ENCODE results near the gene EFNB3. TPM values are rescaled to one million over a fixed set of nuclear protein-coding genes. Genes with fewer than 3 reads are reported as not detected.
A peak's percentile ranks its signal among the peaks of the same experiment; 100 is the strongest.

The EFNB3 gene
- total RNA-seq, 4 donors from 2014 or later = 0.70 to 2.7 (median 1.9) TPM

DNA sequence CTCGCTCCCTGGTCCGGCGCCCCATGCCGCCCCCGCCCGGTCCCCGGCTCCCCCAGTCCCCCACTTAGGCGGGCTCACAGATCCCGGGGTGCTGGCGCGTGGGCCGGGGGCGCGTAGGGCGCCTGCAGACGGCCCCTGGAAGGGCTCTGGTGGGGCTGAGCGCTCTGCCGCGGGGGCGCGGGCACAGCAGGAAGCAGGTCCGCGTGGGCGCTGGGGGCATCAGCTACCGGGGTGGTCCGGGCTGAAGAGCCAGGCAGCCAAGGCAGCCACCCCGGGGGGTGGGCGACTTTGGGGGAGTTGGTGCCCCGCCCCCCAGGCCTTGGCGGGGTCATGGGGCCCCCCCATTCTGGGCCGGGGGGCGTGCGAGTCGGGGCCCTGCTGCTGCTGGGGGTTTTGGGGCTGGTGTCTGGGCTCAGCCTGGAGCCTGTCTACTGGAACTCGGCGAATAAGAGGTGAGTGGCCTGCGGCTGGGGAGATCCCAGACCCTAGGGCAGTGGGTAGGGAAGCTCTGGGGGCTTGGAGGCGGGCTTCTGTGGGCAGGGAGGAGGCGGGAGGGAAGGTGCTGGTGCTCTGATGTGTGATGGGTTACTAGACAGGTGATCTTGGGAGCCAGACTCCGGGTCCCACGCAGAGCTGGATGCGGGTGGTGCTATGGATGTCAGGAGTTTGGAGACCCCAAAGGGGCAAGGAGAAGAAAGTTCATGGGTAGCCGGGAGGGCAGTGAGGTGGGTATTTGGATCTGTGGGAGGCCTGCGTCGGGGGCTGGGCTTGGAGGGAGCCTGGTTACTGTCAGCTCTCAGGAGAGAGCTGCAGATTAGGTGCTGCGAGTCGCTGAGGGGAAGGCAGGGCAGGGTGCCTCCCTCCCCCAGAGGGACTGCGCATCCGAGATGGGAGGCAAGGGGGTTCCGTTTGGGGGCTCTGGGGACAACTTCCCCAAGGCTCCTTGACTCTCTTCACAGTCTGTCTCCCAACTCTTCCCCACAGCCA, 560 bp downstream of the EFNB3 start:
- 10 to 13% methylated on average over 8 to 9 of the region's 50 CpGs for WGBS, 2 donors

DNA sequence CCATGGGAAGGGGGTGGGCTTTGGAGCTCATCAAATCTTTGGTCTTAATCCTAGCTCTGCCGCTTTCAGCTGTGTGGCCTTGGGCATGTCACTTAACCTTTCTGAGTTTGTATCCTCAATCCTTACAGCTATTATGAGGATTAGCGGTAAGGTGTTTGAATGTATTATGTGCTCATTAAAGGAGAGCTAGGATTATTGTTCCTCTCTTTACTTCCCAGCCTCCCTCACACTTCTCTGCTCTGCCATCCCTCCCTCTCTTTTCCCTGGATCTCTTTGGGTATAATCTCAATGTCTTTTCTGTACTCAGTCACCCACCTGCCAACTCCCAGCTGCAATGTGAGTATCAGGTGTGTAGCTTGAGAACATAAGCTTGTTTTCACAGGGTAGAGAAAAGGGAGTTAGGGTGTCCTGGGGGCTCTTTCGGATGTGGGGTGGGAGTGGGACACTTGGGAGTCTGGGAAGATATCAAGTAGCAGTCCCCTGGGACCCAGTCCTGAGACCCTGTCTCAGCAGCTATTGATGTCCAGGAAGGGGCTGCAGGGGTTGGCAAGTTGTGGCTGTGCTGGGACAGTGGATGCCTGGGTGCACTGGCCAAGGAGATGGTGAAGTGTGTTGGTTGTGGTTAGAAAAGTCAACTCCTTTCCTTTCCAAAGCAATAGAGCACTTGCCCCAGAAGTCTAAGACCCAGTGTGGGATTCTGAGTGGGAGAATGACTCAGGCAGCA, 1.8 kb downstream of the EFNB3 start:
- H3K9me3 ChIP-seq = no peaks in the 10 kb centered on the region
- peaks cover 0 to 96% (median 10%) of the 10 kb centered on the region in 4 donors for H3K27me3 ChIP-seq
- H3K4me3 ChIP-seq = no peak overlapping the region
- no peak overlapping the region for H3K27ac ChIP-seq
- H3K4me1 ChIP-seq = peaks cover 19 to 28% (median 20%) of the 10 kb centered on the region in 3 donors
- WGBS, 2 donors = 89% methylated on average over 3 of the region's 3 CpGs
- no peak for DNase-seq
- H3K36me3 ChIP-seq = peaks cover 0 to 13% (median 0%) of the 10 kb centered on the region in 3 donors
- intact Hi-C loops (cut with DNase I) = no loop called here
- TF ChIP-seq, protein P1, sequence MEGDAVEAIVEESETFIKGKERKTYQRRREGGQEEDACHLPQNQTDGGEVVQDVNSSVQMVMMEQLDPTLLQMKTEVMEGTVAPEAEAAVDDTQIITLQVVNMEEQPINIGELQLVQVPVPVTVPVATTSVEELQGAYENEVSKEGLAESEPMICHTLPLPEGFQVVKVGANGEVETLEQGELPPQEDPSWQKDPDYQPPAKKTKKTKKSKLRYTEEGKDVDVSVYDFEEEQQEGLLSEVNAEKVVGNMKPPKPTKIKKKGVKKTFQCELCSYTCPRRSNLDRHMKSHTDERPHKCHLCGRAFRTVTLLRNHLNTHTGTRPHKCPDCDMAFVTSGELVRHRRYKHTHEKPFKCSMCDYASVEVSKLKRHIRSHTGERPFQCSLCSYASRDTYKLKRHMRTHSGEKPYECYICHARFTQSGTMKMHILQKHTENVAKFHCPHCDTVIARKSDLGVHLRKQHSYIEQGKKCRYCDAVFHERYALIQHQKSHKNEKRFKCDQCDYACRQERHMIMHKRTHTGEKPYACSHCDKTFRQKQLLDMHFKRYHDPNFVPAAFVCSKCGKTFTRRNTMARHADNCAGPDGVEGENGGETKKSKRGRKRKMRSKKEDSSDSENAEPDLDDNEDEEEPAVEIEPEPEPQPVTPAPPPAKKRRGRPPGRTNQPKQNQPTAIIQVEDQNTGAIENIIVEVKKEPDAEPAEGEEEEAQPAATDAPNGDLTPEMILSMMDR (IDR thresholded peaks at IDR 0.05) = no peak
- TF ChIP-seq POLR2A (IDR thresholded peaks at IDR 0.05) = no peak

More for the DNA sequence above, 560 bp downstream of the EFNB3 start:
- no peak overlapping the region for H3K27ac ChIP-seq
- peak overlapping the region; percentile 28 to 69 (median 43) for H3K4me3 ChIP-seq
- H3K27me3 ChIP-seq = peaks cover 0 to 84% (median 10%) of the 10 kb centered on the region in 4 donors
- TF ChIP-seq POLR2A (IDR thresholded peaks at IDR 0.05) = no peak
- TF ChIP-seq, protein P1 (IDR thresholded peaks at IDR 0.05) = no peak
- DNase-seq = no peak
- H3K4me1 ChIP-seq = peaks cover 19 to 28% (median 20%) of the 10 kb centered on the region in 3 donors
- no peaks in the 10 kb centered on the region for H3K9me3 ChIP-seq
- peaks cover 0 to 25% (median 7%) of the 10 kb centered on the region in 3 donors for H3K36me3 ChIP-seq
- intact Hi-C loops (cut with DNase I) = no loop called here

DNA sequence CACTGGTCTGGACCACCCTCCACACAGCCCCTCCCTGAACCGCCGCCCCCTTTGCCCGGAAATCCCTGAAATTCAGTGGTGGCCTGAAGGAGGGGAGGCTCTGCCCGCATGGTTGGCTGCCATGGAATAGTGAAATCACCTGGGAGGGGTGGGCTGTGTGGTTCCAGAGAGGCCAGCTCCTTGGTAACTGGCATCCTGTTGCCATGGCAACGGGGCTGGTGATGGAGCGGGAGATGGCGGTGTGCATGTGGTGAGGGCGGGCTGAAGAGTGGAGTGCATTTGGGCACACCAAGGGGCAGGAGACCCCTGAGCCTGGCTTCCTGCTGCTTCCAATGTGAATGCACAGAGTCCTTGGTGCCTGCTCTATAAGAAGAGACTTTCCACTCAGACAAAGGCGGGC, 2.4 kb downstream of the EFNB3 start:
- no peak for DNase-seq
- no peak overlapping the region for H3K27ac ChIP-seq
- H3K4me3 ChIP-seq = no peak overlapping the region
- WGBS, 2 donors = 84 to 87% methylated on average over 5 to 6 of the region's 9 CpGs
- peaks cover 0 to 7% (median 0%) of the 10 kb centered on the region in 3 donors for H3K36me3 ChIP-seq
- intact Hi-C loops (cut with DNase I) = no loop called here
- TF ChIP-seq, protein P1 (IDR thresholded peaks at IDR 0.05) = no peak
- TF ChIP-seq POLR2A (IDR thresholded peaks at IDR 0.05) = no peak
- H3K4me1 ChIP-seq = peaks cover 19 to 28% (median 20%) of the 10 kb centered on the region in 3 donors
- no peaks in the 10 kb centered on the region for H3K9me3 ChIP-seq
- peaks cover 0 to 100% (median 14%) of the 10 kb centered on the region in 4 donors for H3K27me3 ChIP-seq

DNA sequence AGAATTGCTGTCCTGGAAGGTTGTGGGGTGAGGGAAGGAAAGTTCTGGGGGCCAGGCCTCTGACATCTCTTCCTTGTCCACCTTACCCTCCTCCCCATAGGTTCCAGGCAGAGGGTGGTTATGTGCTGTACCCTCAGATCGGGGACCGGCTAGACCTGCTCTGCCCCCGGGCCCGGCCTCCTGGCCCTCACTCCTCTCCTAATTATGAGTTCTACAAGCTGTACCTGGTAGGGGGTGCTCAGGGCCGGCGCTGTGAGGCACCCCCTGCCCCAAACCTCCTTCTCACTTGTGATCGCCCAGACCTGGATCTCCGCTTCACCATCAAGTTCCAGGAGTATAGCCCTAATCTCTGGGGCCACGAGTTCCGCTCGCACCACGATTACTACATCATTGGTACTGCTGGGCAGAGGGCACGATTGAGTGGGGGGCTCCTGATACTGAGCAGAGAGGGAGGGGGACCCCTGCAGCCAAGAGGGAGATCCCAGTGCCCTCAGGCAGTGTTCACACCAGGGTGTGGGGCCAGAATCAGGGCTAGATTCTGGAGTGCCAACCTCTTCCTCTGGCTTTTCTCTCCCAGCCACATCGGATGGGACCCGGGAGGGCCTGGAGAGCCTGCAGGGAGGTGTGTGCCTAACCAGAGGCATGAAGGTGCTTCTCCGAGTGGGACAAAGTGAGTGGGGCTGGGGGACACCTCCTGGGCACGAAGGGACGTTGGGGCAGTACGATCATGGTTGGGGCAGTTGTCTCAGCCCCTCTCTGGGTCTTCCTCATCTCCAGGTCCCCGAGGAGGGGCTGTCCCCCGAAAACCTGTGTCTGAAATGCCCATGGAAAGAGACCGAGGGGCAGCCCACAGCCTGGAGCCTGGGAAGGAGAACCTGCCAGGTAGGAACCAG, 3.1 kb downstream of the EFNB3 start:
- H3K27me3 ChIP-seq = peaks cover 0 to 100% (median 14%) of the 10 kb centered on the region in 4 donors

More for the DNA sequence above, 3.1 kb downstream of the EFNB3 start:
- TF ChIP-seq, protein P1 (IDR thresholded peaks at IDR 0.05) = no peak
- TF ChIP-seq POLR2A (IDR thresholded peaks at IDR 0.05) = no peak
- no peak for DNase-seq
- intact Hi-C loops (cut with DNase I) = no loop called here
- Histone ChIP-seq H3K27ac (no peak overlapping the region), H3K9me3 (no peaks in the 10 kb centered on the region), H3K36me3 (no peaks in the 10 kb centered on the region), H3K4me1 (peaks cover 19 to 28% (median 20%) of the 10 kb centered on the region in 3 donors), H3K4me3 (no peak overlapping the region)
- WGBS, 2 donors = 81 to 87% methylated on average over 11 to 12 of the region's 22 CpGs
